GM21825 (cell line): ENCODE measurements around the gene PARP8.

Experiments used
- ATAC-seq: cut with Tn5 transposase; IDR thresholded peaks from one replicate; pipeline ENCODE4 v1.9.1; 2021; ENCODE audit warnings: mild to moderate bottlenecking, moderate library complexity; ENCODE audit not compliant: unreplicated experiment

The PARP8 gene

DNA sequence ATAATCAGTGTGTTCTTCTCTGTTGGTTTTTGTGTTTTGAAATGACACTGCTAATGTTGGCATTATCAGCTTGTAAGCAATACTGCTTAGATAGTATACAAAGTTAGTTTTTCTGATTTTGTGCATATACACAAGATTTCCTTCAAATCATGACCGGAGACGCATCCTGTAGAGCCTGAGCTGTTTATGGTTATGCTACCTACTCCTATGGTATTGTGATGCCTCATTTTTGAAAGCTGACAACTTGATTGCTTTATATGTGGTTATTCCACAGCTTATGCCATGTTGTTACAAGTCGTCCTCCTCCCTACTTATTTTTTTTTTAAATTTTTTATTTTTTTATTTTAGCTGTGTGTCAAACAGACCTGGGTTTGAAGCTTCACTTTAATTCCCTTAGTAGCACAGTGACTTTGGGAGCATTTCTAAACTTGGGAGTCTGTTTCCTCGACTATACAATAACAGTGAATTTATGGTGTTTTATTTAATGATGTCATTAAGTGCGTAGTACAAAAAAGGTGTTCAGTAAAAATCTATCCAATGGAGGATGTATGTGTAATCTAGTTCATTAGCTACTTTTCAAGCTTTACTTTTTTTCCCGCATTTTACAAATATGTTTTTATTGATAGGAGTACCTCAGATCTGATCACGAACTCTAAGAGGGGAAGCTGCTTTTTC is 59.5 kb downstream of the PARP8 start:
- no peak for ATAC-seq

DNA sequence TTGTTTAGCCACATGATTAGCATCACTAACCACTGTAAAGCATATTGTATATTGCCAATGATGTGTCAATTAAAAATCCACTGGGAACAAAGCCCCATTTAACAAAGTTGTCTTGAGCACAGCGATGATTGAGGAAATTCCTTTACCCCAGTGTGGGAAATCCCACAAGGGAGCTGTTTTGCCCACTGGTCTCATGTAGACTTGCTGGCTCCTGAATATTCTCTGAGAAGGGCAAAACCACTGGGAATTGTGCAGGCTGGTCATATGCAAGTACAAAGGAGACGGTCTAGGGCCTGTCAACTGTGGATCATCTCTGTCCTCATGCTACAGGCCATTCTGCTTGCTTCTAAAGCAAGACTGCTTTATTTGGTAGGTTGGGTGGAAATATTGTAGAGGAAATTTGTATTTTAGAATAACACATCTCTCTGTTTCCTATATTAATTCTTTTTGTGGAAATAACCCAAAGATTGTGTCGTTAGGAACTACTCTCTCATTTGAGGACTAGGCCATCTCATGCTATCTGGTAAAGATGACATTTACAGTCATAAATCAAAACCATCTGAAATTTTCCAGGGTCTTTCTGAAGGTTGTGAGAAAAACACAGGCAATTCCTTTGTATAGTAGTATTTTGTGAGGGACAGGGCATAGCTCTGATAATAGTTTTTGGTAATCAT is 60.2 kb downstream of the PARP8 start:
- no peak for ATAC-seq

DNA sequence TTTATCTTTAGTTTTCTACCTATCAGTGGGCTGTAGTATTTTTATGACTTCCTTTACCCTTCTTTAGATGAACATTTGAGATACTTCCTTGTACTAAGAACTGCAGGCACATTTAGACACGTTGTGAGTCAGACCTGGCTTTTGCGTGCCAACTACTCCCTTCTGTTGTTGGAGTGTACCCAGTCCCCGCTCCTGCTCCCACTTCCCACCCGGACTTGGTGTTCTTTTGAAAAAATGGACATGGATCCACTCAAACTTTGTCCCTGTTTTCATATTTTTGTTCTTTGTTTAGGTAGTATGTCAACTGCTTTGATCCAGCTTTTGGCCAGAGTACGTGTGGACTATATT is 60.7 kb downstream of the PARP8 start:
- no peak for ATAC-seq

DNA sequence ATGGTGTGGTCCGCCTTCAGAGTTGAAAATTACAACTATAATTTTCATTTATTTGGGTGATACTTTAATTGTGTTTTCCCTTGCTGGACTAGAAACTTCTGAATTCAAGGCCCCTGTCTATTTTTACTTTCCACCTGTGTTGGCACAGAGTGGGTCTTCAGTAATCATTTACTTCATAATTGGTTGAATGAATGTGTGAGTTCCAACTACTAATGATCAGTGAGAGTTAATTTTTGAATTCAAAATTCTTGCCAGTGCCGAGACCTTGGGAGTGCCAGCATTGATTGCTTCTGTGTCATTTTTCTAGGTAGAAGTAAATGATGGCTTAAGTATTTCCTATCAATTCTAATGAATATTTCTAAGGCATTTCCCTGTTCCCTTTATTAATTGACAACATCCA is 61.4 kb downstream of the PARP8 start:
- no peak for ATAC-seq

DNA sequence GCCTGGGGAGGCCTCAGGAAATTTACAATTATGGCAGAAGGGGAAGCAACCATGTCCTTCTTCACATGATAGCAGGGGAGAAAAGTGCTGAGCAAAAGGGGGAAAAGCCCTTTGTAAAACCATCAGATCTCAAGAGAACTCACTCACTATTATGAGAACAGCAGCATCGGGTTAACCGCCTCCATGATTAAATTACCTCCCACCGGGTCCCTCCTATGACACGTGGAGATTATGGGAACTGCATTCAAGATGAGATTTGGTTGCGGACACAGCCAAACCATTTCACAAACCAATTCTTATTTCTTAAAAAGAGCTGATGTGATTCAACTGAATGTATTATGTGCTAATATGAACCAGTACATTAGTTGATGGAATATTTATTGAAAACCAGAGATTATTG is 63.9 kb downstream of the PARP8 start:
- no peak for ATAC-seq

DNA sequence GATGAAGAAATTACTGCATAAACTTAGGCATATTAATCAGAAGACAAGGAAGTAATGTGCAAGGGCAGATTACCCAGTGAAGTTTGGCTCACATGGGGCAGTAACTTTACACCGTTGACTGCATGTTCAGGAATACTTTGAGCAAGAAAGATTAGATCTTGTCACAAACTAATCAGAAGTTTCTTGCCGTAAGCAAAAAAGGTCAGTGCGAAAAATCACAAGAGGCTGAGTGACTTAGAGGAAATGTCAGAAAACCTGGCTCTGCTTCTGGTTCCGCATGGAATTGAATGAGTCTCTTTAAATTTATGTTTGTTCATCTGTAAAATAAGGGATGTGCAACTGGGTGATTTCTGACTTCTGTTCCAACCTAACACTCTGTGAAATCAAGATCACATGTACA is 64.4 kb downstream of the PARP8 start:
- no peak for ATAC-seq

DNA sequence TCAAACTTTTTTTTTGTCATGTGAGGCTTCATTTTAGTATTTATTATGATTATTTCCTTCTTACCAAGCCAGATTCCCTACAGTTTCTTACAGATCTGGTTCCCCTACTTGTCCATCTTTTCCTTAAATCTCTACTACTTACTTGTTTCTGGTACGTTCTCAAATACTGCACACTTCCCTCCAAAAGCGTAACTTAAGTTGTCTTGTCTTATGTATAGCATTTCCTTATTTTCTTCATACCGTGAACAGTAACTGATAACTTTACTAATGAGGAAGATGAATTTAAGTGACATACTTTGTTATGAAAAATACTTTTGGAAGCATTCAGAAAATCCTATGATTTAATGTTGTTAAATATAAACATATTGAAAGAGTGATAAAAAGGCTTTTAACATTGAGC is 67.3 kb downstream of the PARP8 start:
- no peak for ATAC-seq

DNA sequence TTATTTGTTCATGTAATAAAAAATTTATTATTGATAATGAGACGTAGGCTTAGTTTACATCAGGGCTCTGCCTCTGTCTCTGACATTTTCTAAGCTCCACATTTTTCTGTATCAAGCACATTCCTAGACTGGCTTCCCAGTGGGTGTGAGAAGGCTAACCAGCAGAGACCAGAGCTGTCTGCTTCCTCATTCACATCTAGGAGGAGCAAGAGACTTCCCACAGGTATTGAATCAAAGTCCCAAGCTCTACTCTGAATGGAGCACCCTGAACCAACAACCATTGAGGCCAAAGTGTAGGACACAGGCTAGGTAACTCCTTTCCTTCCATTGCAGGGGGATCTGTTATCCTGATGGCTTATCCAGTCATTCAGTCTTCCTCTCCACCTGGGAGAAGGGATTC is 72.4 kb downstream of the PARP8 start:
- ATAC-seq, result no peak

DNA sequence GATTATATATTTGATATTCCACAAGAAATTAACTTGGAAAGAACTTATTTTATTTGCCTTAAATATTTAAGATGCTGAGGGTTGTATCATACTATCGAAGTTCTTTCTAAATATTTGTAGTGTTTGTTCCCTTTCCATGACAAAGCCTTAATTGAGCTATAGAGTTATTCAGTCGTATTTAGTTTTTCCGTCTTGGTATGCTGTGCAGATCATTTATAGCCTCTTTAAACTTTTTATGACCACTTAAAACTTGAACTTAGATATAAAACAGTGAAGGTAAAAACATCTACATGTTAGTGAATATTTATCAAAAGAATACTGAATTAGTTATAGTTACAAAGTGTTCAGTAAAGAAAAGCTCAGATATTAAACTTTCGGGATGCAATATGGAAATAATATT is 74.4 kb downstream of the PARP8 start:
- ATAC-seq, result no peak

DNA sequence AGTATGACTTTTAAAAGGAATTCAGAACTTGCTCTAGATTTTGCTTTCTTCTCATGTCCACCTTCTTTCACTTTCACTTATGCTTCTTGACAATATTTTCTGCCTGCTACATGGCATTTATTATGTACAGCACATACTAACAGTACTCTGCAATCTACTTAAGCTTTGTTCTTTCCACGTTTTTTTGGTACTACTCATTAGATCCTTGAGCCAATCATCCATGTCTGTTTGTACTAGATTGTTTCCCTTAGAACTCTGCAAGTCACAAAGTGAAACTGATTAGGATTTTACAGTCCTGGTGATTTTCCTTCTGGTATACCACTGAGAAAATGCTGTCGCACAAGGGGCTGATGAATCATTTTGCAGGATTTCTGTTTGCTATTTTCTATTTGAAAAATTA is 78.3 kb downstream of the PARP8 start:
- ATAC-seq, result peak; percentile 51

DNA sequence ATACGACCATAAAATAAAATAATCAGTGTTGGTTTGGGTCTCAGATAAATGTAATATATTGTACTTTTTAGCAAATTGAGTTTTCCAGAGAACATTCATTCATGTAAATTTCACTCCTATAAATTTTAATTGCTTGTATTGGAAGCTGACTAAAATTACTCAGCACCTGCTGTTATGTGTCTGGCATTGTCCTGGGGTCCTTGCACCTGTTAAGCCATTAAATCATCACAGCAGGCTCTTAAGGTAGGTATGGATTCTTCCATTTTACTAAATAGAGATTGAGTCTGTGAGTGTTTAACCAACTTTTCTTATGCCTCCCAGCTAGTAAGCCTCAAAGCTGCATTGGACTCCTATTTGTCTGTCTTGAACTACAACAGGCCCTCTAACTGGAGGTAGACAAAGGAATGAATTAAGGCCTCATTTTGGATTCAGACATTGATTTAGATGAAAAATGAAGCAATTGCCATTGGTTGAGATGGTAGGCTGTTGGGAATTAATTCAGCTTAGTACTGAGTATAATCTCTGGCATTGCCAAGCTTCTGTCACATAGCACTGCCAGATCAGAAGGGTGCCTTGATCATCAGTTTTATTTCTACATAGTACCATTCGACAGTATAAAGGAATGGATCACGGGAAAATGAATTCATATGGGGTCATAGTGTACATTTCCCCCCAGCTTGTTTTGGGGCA is 78.9 kb downstream of the PARP8 start:
- no peak for ATAC-seq

DNA sequence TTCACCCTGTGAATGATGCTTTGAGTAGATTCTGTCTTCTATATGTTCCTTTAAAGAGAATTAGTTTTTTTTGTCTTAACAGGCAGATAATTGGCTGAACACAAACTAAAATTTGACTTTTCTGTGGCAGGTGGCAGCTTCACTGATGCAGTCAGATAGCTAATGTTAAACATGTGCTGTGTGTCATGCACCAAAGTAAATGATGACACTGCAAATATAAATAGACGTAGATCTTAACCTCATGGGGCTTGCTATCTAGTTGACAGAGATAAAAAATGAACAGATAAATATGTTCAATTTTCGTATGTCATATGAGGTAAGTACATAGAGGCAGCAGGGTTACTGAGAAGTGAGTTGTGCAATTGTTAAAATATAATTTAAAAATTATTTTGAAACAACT is 82.7 kb downstream of the PARP8 start:
- ATAC-seq, result no peak

DNA sequence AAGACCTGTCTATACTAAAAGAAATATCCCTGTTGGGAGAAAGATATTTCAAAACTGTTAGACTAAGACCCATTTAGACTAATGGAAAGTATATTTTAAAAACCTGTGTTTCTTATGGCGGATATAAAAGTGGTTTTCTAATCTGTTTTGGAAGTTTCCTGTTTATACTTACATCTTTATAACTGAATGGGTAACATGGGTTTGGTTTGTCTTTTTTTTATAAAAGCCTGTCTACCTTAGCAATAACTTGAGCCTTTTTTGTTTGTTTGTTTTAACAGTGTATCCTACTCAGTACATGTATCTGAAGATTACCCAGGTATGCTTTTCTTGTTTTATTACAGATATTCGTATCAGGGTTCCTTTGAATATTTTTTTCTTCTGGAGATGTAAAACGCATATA is 83.4 kb downstream of the PARP8 start:
- ATAC-seq, result no peak

DNA sequence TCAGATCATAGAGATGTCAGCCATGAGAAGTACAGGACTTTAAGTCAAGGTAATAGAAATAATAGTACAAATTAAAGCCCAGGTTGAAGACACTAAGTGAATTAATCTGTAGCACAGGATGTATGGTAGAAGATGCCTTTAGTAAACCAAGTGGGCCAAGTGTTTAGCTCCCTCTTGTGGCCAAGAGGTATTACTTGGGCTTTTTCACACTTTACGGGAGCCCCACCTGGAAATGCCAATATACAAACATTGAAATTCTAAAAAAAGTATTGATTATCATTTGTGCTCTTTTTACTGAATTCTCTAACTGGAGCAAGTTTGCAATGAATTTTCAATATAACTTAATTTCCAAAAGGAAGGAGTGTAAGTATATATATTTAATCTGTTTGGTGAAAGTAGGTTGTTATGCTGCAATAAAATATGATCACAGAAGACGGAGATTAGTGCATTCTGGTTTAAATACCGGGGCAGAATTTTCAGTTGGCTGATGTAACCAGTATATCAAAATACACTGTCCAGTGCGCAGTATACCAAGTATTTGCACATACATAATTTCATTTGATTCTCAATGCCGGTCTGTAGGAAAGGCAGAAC is 84.7 kb downstream of the PARP8 start:
- ATAC-seq, result peak; percentile 96

DNA sequence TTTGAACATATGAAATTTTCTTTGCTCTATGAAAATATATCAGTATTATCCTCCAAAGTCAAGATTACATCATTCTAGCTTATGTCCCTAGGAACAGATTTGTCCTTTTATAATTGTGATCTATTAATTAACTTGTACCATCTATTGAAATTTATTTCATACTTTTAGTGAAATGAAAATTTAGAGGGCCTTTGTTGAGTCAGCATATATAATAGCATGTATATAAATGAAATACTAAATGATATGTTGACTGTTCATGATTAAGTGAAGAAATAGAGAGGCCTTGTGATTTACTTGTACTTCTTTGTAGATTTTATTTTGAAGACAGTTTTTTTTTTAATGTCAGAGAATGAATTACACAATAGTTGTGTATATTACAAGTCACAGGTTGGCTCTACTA is 86.4 kb downstream of the PARP8 start:
- no peak for ATAC-seq

DNA sequence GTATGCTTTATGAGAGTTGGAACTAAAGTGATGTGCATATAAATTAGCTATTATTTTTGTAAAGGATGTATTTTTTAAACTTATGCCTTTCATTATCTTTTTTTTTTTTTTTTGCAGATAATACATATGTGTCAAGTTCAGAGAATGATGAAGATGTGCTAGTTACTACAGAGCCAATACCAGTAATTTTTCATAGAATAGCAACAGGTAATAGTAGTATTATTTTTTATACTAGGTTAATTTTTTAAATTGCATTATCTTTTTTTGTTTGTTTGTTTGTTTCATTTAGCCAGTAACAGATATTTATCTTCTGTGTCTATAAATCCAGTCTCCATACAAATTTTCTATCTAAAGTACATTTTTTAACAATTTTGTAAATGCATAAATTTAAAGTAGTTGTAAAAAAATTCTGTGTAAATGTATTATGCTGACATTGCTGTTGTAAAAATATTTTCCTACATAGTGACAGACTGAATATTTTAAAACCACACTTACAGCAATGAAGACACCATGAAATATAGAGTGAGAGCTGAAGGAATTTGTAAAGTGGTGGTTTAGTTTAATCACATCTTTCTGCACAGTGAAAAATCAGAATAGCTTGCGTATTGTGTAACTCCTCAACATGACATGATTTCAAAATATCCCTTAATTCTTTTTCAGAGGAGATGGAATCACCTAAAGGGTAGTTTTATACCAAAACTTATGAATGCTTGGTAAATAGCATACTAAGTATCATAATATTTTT is 93.3 kb downstream of the PARP8 start:
- no peak for ATAC-seq

DNA sequence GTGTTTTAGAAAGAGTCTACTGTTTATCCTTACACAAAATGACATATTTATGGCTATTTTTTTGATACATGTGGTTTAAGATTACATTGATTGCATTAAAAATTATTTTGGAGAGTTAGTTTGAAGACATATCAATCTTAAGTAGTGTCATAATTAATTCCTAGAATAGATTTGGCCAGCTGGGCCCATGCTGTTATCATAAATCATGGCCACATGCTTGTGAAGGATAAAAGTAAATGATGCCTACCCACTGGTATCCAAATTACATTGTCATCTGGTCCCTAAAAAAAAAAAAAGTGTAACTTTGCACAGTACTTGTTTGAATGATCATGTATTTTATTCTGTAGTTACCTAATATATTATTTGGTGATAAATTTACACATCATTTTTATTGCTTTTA is 96.9 kb downstream of the PARP8 start:
- ATAC-seq, result no peak

DNA sequence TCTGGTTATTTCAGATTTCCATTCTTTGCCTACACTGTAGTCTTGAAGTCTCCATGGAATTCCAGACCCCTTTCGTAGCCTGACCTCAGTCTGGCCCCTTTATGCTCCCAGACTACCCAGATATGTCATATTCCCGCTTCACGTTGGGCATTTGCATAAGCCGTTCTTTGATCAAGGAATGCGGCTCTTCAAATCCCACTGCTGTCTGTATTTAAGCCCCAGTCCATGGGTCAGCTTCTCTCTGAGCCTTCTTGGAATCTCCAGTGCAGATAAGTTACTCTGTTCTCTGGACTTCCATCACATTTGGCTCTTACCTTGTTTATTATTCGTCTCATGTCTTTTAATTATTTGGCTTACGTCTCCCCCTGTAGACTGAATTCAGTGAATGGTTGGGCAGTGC is 97.4 kb downstream of the PARP8 start:
- no peak for ATAC-seq

DNA sequence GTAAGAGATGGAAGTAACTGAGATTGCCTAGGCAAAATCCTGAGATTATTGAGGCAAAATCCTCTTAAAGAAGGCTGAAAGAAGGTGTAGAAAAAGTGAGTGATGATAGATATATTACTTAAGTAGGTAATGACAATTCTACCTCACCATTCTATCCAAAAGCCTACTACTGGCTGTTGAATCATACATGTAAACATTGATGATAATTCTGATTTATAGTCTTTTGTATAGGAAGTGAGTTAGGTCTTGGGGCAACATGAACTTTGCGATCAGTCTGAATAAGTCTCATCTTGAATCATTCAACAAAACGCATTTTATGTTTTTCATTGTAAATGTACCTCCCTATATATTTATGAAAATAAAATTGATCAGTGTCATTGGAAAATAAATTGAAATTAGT is 99.6 kb downstream of the PARP8 start:
- no peak for ATAC-seq

DNA sequence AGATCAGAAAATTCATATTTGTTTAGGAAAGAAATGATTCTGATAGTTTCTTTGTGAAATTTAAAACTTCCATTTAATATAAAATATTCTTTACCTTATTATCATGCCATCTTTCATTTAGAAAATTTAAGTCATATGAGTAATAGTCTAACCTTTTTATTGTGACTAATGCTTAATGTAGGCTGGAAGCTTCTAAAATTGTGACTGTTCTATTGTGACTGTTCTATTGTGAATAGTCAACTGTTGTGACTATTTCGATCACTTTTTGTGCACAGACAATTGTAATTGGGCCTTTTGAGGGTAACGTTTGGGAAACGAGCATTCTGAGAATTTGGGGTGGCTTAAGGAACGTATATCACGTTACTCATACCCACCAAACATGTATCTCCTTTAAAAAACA is 100.0 kb downstream of the PARP8 start:
- ATAC-seq, result no peak

DNA sequence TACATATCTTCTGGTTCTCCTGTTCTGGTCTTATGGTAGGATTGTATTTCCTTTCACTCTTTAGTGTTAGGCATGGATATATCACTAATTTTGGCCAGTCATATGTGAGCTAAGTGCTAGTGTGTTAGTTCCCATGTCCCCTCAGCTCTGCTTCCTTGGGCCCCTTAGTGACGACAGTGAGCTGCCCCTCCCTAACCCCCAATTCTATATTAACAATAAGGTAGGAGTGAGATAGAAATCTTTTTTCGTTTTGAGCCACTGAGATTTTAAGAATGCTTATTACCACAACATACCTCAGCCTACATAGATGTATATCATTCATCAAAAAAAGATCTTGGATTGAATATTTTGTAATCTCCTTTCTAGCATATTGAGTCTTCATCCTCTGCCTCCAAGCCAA is 100.5 kb downstream of the PARP8 start:
- ATAC-seq, result no peak
